ENCODE data around the gene AGAP3.

The AGAP3 gene

DNA sequence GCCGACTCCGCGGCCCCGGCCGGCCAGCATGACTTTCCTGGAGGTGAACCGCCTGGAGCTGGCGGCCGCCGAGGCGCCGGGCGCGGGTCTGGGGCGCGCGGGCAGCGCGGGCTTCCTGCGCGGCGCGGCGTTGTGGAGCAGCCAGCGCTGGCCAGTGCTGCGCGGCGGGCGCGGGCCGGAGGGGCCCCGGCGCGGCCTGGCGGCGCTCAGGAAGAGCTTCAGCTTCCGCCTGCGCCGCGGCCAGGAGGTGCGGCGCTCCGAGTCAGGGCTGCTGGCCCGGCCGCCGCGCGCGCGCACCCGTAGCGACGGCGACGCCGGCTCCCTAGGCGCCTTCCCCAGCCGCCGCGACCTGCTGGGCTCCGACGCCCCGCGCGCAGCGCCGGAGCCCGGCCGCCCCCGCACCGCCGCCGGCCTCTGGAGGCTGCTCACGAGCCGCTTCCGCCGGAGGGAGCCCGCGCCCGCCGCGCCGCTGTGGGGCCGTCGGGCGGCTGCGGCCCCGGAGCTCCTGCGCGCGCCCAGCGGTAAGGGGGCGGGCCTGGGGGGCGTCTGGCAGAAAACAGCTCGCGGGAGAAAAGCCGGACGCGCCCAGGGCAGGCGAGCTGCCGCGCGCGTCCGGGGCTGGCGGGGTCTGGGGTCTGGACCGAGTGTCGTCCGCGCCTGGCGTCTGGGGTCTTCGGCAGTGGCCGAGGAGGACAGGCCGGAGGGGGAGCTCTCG lies 29.0 kb downstream of the AGAP3 start:
- Histone ChIP-seq H3K4me1 (ENCODE audit: insufficient read depth, low read length) (peaks cover 17% of the 10 kb centered on the region), H3K4me3 (ENCODE audit: low read length) (peak overlapping the region; percentile 42), H3K27ac (ENCODE audit: low read depth, low read length) (no peak overlapping the region), H3K27me3 (ENCODE audit: insufficient read depth, low read length) (peaks cover 18% of the 10 kb centered on the region), H3K9me3 (ENCODE audit: insufficient read depth, low read depth, low read length) (no peaks in the 10 kb centered on the region), H3K36me3 (ENCODE audit: insufficient read depth, low read length) (peaks cover 18% of the 10 kb centered on the region; the same call in 1 of the 2 replicates), H3K9ac (ENCODE audit: low read depth, low read length) (peak overlapping the region; percentile 30)
- WGBS, result 2% methylated on average over 114 of the region's 114 CpGs

DNA sequence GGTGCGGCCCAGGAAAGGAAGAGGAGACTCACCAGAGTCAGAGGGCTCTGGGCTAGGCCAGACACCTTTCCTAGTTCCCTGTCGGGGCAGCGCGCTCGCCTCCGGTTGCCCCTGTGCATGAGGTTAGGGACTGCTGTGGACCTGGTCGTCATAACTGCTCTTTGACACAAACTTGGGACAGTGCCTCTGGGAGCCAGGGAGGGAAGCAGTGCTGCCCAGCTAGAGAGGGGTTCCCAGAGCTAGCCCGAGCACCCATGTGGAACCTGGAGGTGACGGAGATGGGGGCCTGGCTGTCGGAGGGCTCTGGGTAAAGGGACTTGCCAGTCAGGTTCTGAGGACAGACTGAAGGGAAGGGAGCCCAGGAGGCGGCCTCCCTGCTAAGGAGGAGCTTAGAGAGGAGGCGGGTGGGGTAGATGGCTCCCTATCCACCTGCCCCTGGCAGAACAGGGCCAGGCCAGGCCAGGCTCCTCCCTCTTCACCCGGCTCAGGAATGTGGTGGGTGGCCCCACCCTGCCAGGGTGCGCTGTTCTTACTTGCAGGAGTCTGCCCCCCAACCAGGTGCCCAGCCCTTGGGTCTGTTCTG lies 29.7 kb downstream of the AGAP3 start:
- Histone ChIP-seq H3K27me3 (ENCODE audit: insufficient read depth, low read length) (peaks cover 18% of the 10 kb centered on the region), H3K9me3 (ENCODE audit: insufficient read depth, low read depth, low read length) (no peaks in the 10 kb centered on the region), H3K27ac (ENCODE audit: low read depth, low read length) (no peak overlapping the region), H3K4me3 (ENCODE audit: low read length) (peak overlapping the region; percentile 42), H3K4me1 (ENCODE audit: insufficient read depth, low read length) (peaks cover 17% of the 10 kb centered on the region), H3K9ac (ENCODE audit: low read depth, low read length) (no peak overlapping the region), H3K36me3 (ENCODE audit: insufficient read depth, low read length) (peaks cover 24% of the 10 kb centered on the region; the same call in 1 of the 2 replicates)
- WGBS, result 54% methylated on average over 14 of the region's 14 CpGs

GRCh38 chr7:151116603-151117440 lies 30.5 kb downstream of the AGAP3 start:
- 93% methylated on average over 27 of the region's 27 CpGs for WGBS
- Histone ChIP-seq H3K9ac (ENCODE audit: low read depth, low read length) (no peak overlapping the region), H3K27me3 (ENCODE audit: insufficient read depth, low read length) (peaks cover 18% of the 10 kb centered on the region), H3K4me3 (ENCODE audit: low read length) (no peak overlapping the region), H3K4me1 (ENCODE audit: insufficient read depth, low read length) (peaks cover 17% of the 10 kb centered on the region), H3K9me3 (ENCODE audit: insufficient read depth, low read depth, low read length) (no peaks in the 10 kb centered on the region), H3K36me3 (ENCODE audit: insufficient read depth, low read length) (peaks cover 27% of the 10 kb centered on the region; the same call in 1 of the 2 replicates), H3K27ac (ENCODE audit: low read depth, low read length) (no peak overlapping the region)

DNA sequence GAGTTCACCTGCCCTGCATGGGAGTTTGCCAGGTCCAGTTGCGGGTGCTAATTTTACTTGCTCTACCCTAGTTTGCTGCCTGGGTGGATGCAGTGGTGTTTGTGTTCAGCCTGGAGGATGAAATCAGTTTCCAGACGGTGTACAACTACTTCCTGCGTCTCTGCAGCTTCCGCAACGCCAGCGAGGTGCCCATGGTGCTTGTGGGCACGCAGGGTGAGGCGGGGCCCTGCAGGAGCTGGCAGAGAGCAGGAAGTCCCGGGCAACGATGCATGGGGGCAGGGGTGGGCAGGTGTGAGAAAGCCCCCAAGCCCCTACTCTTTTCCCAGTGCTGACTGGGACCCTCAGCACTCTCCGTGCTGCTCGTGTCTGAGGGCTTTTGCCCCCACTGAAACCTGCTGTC lies 31.3 kb downstream of the AGAP3 start:
- Histone ChIP-seq H3K9ac (ENCODE audit: low read depth, low read length) (no peak overlapping the region), H3K27me3 (ENCODE audit: insufficient read depth, low read length) (peaks cover 18% of the 10 kb centered on the region), H3K36me3 (ENCODE audit: insufficient read depth, low read length) (peaks cover 27% of the 10 kb centered on the region; the same call in 1 of the 2 replicates), H3K4me3 (ENCODE audit: low read length) (no peak overlapping the region), H3K9me3 (ENCODE audit: insufficient read depth, low read depth, low read length) (no peaks in the 10 kb centered on the region), H3K27ac (ENCODE audit: low read depth, low read length) (no peak overlapping the region), H3K4me1 (ENCODE audit: insufficient read depth, low read length) (peaks cover 17% of the 10 kb centered on the region)
- WGBS, result 94% methylated on average over 12 of the region's 12 CpGs

GRCh38 chr7:151118108-151119054 lies 32.1 kb downstream of the AGAP3 start:
- H3K27me3 ChIP-seq (ENCODE audit: insufficient read depth, low read length), result peaks cover 18% of the 10 kb centered on the region
- H3K36me3 ChIP-seq (ENCODE audit: insufficient read depth, low read length), result peaks cover 27% of the 10 kb centered on the region; the same call in 1 of the 2 replicates
- 96% methylated on average over 38 of the region's 38 CpGs for WGBS
- H3K27ac ChIP-seq (ENCODE audit: low read depth, low read length), result no peak overlapping the region
- H3K4me1 ChIP-seq (ENCODE audit: insufficient read depth, low read length), result peaks cover 16% of the 10 kb centered on the region
- H3K4me3 ChIP-seq (ENCODE audit: low read length), result no peak overlapping the region
- H3K9ac ChIP-seq (ENCODE audit: low read depth, low read length), result no peak overlapping the region
- H3K9me3 ChIP-seq (ENCODE audit: insufficient read depth, low read depth, low read length), result no peaks in the 10 kb centered on the region

DNA sequence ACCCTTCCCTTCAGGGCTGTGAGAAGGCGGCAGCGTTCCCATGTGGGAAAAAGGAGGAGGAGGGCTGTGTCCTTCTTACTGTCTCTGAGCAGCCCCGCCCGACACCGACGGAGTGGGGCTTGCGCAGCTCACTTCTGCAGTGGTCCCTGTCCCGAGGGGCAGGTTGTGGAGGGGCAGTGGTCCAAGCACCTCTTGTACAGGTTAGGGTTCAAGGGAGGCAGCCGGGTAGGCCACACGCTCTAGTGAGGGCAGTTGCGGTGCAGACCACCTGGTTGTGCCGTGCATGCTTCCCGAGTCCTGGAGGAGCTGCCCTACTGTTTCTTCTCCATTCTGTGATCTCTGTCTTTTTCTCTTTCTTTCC lies 32.8 kb downstream of the AGAP3 start:
- no peaks in the 10 kb centered on the region for H3K9me3 ChIP-seq (ENCODE audit: insufficient read depth, low read depth, low read length)
- no peak overlapping the region for H3K4me3 ChIP-seq (ENCODE audit: low read length)
- peaks cover 27% of the 10 kb centered on the region; the same call in 1 of the 2 replicates for H3K36me3 ChIP-seq (ENCODE audit: insufficient read depth, low read length)
- H3K27me3 ChIP-seq (ENCODE audit: insufficient read depth, low read length), result peaks cover 13% of the 10 kb centered on the region
- H3K27ac ChIP-seq (ENCODE audit: low read depth, low read length), result no peak overlapping the region
- no peak overlapping the region for H3K9ac ChIP-seq (ENCODE audit: low read depth, low read length)
- H3K4me1 ChIP-seq (ENCODE audit: insufficient read depth, low read length), result peaks cover 9% of the 10 kb centered on the region
- WGBS, result 94% methylated on average over 13 of the region's 13 CpGs

GRCh38 chr7:151119902-151120301 lies 33.6 kb downstream of the AGAP3 start:
- Histone ChIP-seq H3K27me3 (ENCODE audit: insufficient read depth, low read length) (peaks cover 17% of the 10 kb centered on the region), H3K4me1 (ENCODE audit: insufficient read depth, low read length) (peaks cover 7% of the 10 kb centered on the region), H3K4me3 (ENCODE audit: low read length) (no peak overlapping the region), H3K27ac (ENCODE audit: low read depth, low read length) (no peak overlapping the region), H3K9ac (ENCODE audit: low read depth, low read length) (no peak overlapping the region), H3K9me3 (ENCODE audit: insufficient read depth, low read depth, low read length) (no peaks in the 10 kb centered on the region), H3K36me3 (ENCODE audit: insufficient read depth, low read length) (peaks cover 27% of the 10 kb centered on the region; the same call in 1 of the 2 replicates)
- 96% methylated on average over 27 of the region's 27 CpGs for WGBS

- peaks cover 17% of the 10 kb centered on the region for H3K27me3 ChIP-seq (ENCODE audit: insufficient read depth, low read length)
- peaks cover 27% of the 10 kb centered on the region; the same call in 1 of the 2 replicates for H3K36me3 ChIP-seq (ENCODE audit: insufficient read depth, low read length)
- H3K9me3 ChIP-seq (ENCODE audit: insufficient read depth, low read depth, low read length), result no peaks in the 10 kb centered on the region
- H3K9ac ChIP-seq (ENCODE audit: low read depth, low read length), result no peak overlapping the region
- no peak overlapping the region for H3K4me3 ChIP-seq (ENCODE audit: low read length)
- 95% methylated on average over 22 of the region's 22 CpGs for WGBS
- peaks cover 8% of the 10 kb centered on the region for H3K4me1 ChIP-seq (ENCODE audit: insufficient read depth, low read length)
- no peak overlapping the region for H3K27ac ChIP-seq (ENCODE audit: low read depth, low read length)
Measured at GRCh38 chr7:151120896-151121295, 34.6 kb downstream of the AGAP3 start.

DNA sequence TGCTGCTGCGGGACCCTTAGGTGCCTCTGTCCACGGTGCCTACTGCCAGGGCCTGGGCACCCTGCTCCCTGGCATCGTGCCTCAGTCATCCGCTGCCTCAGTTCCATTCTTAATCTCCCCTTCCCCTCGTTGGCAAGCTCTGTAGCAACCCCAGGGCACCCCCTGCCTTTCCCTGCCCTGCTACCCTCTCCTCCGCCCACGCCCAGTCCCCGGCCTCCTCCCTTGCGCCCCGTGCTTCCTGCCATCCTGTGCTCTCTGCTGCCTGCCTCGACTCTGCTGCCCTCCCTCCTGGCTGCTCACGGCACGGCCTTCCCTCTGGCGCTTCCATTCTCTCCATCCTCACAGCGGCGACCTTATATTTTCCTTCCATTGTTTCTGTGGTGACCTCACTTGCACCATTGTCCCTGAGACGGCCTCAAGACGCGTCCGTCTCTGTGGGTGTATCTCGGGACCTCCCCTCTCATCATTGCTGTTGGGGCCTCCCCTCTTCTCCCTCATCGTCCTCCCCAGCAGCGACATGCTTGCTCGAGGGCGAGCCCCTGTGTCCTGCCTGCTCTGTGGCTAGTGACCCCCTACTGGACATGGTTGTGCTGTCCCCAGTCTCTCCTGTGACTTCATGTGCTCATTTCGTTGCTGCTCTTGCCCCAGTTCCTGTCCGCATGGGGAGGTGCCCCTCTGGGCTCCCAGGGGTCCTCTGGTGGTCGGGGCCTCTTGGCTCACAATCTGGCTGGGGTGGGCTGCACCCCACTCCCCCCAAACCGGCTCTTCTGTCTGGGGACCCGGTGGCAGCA lies 35.3 kb downstream of the AGAP3 start:
- Histone ChIP-seq H3K27ac (ENCODE audit: low read depth, low read length) (no peak overlapping the region), H3K9ac (ENCODE audit: low read depth, low read length) (no peak overlapping the region), H3K27me3 (ENCODE audit: insufficient read depth, low read length) (peaks cover 15% of the 10 kb centered on the region), H3K9me3 (ENCODE audit: insufficient read depth, low read depth, low read length) (no peaks in the 10 kb centered on the region), H3K36me3 (ENCODE audit: insufficient read depth, low read length) (peaks cover 27% of the 10 kb centered on the region; the same call in 1 of the 2 replicates), H3K4me3 (ENCODE audit: low read length) (no peak overlapping the region), H3K4me1 (ENCODE audit: insufficient read depth, low read length) (peaks cover 6% of the 10 kb centered on the region; the same call in 1 of the 2 replicates)
- WGBS, result 91% methylated on average over 30 of the region's 30 CpGs

DNA sequence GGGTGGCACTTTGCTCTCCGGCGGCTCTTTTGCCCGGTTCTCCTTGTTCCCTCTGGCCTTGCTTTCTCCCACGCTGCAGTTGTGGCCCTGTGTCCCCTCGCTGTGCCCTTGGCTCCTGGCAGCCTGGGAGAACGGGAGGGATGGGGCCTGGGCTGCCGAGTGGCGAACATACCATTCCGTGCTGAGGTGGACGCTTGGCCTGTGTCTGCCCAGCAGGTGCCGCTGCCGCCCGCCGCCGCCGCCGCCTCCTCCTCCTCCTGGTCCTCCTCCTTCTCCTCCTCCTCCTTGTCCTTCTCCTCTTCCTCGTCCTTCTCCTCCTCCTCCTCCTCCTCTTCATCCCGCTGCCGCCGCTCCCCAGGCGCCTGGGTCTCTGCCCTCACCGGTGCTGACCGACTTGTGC lies 36.0 kb downstream of the AGAP3 start:
- WGBS, result 70% methylated on average over 24 of the region's 24 CpGs
- H3K27ac ChIP-seq (ENCODE audit: low read depth, low read length), result no peak overlapping the region
- H3K36me3 ChIP-seq (ENCODE audit: insufficient read depth, low read length), result peaks cover 27% of the 10 kb centered on the region; the same call in 1 of the 2 replicates

More for the DNA sequence above, 36.0 kb downstream of the AGAP3 start:
- no peaks in the 10 kb centered on the region for H3K9me3 ChIP-seq (ENCODE audit: insufficient read depth, low read depth, low read length)
- H3K27me3 ChIP-seq (ENCODE audit: insufficient read depth, low read length), result peaks cover 21% of the 10 kb centered on the region
- no peak overlapping the region for H3K4me3 ChIP-seq (ENCODE audit: low read length)
- no peak overlapping the region for H3K9ac ChIP-seq (ENCODE audit: low read depth, low read length)
- peaks cover 10% of the 10 kb centered on the region; the same call in 1 of the 2 replicates for H3K4me1 ChIP-seq (ENCODE audit: insufficient read depth, low read length)

Measured in HUES64 (cell line).